ENCODE data around the gene ABHD11.

- TF ChIP-seq POLR2AphosphoS5 (IDR thresholded peaks at IDR 0.05; ENCODE audit: low read depth, low read length) (no peak), POLR2A (IDR thresholded peaks at IDR 0.05; ENCODE audit: low read depth, low read length) (no peak), TAF1 (IDR thresholded peaks at IDR 0.05; ENCODE audit: borderline replicate concordance, low read depth, low read length) (no peak)
These were observed 8.1 kb downstream of the ABHD11 start for GRCh38 chr7:73730485-73730884.
